ENCODE results near the gene DUOX1.

- TF ChIP-seq PBX3 (IDR thresholded peaks at IDR 0.05): no peak
- TF ChIP-seq CTCF (IDR thresholded peaks at IDR 0.05): no peak
- no peak for TF ChIP-seq USF1 (IDR thresholded peaks at IDR 0.05; ENCODE audit: borderline replicate concordance, low read depth)
- TF ChIP-seq GATA2 (CRISPR knock-in tag; IDR thresholded peaks at IDR 0.05): no peak
- TF ChIP-seq NFIC (IDR thresholded peaks at IDR 0.05; ENCODE audit: borderline replicate concordance): no peak
- TF ChIP-seq YY1 (IDR thresholded peaks at IDR 0.05; ENCODE audit: low read depth): no peak
- TF ChIP-seq RCOR1 (IDR thresholded peaks at IDR 0.05; ENCODE audit: low read length): no peak
- no peak for TF ChIP-seq REST (IDR thresholded peaks at IDR 0.05; ENCODE audit: low read depth, low read length)
- TF ChIP-seq POLR2AphosphoS5 (IDR thresholded peaks at IDR 0.05; ENCODE audit: low read depth, low read length): no peak
- TF ChIP-seq SMC3 (IDR thresholded peaks at IDR 0.05; ENCODE audit: low read depth, low read length): no peak
- TF ChIP-seq EP300 (IDR thresholded peaks at IDR 0.05; ENCODE audit: borderline replicate concordance in 1 of 2, low read depth in 1 of 2, low read length in 1 of 2): no peak
Observed at GRCh38 chr15:45180201-45180600, 50.4 kb downstream of the DUOX1 start.
